Measurements from ENCODE around the gene ZNF135. TPM values are rescaled to one million over a fixed set of nuclear protein-coding genes. Genes with fewer than 3 reads are reported as not detected.
A peak's percentile ranks its signal among the peaks of the same experiment; 100 is the strongest.

The ZNF135 gene
- total RNA-seq, 4 donors from 2014 or later = 6.2 to 18.6 (median 15.3) TPM

- Histone ChIP-seq H3K27me3 (no peaks in the 10 kb centered on the region), H3K4me3 (no peak overlapping the region), H3K36me3 (no peaks in the 10 kb centered on the region), H3K27ac (no peak overlapping the region), H3K4me1 (no peaks in the 10 kb centered on the region), H3K9me3 (peaks cover 0 to 29% of the 10 kb centered on the region in 2 donors)
- intact Hi-C loops (cut with DNase I; ENCODE audit: low total_unique reads) = no loop called here
- no peak for TF ChIP-seq POLR2A (IDR thresholded peaks at IDR 0.05)
- TF ChIP-seq CTCF (IDR thresholded peaks at IDR 0.05) = no peak
- no peak for DNase-seq
Observed at GRCh38 chr19:58047672-58048071, 11.4 kb upstream of the ZNF135 start.

- H3K36me3 ChIP-seq = no peaks in the 10 kb centered on the region
- TF ChIP-seq POLR2A (IDR thresholded peaks at IDR 0.05) = no peak
- TF ChIP-seq CTCF (IDR thresholded peaks at IDR 0.05) = no peak
- no peaks in the 10 kb centered on the region for H3K27me3 ChIP-seq
- no peaks in the 10 kb centered on the region for H3K4me1 ChIP-seq
- H3K9me3 ChIP-seq = peaks cover 0 to 23% of the 10 kb centered on the region in 2 donors
- intact Hi-C loops (cut with DNase I; ENCODE audit: low total_unique reads) = no loop called here
- no peak for DNase-seq
- H3K4me3 ChIP-seq = no peak overlapping the region
- no peak overlapping the region for H3K27ac ChIP-seq
Observed at GRCh38 chr19:58052256-58052655, 6.8 kb upstream of the ZNF135 start.

- H3K27me3 ChIP-seq = no peaks in the 10 kb centered on the region
- TF ChIP-seq POLR2A (IDR thresholded peaks at IDR 0.05) = no peak
- TF ChIP-seq CTCF (IDR thresholded peaks at IDR 0.05) = no peak
- H3K9me3 ChIP-seq = peaks cover 0 to 12% of the 10 kb centered on the region in 2 donors
- no peak overlapping the region for H3K27ac ChIP-seq
- intact Hi-C loops (cut with DNase I; ENCODE audit: low total_unique reads) = no loop called here
- no peaks in the 10 kb centered on the region for H3K36me3 ChIP-seq
- H3K4me1 ChIP-seq = no peaks in the 10 kb centered on the region
- H3K4me3 ChIP-seq = no peak overlapping the region
- DNase-seq = no peak
Observed at GRCh38 chr19:58053480-58054156, 5.5 kb upstream of the ZNF135 start.

GRCh38 chr19:58054901-58055874 lies 3.9 kb upstream of the ZNF135 start:
- Histone ChIP-seq H3K27ac (peak overlapping the region; percentile 36 to 59), H3K4me1 (no peaks in the 10 kb centered on the region), H3K27me3 (no peaks in the 10 kb centered on the region), H3K36me3 (no peaks in the 10 kb centered on the region), H3K4me3 (peak overlapping the region; percentile 26 to 35), H3K9me3 (no peaks in the 10 kb centered on the region)
- intact Hi-C loops (cut with DNase I; ENCODE audit: low total_unique reads) = no loop called here
- DNase-seq = peak; percentile 31 to 34
- TF ChIP-seq POLR2A (IDR thresholded peaks at IDR 0.05) = no peak
- peak in 1 of 4 experiments; percentile 5 for TF ChIP-seq CTCF (IDR thresholded peaks at IDR 0.05)

GRCh38 chr19:58056261-58056660 lies 2.8 kb upstream of the ZNF135 start:
- no peaks in the 10 kb centered on the region for H3K27me3 ChIP-seq
- intact Hi-C loops (cut with DNase I; ENCODE audit: low total_unique reads) = no loop called here
- no peak overlapping the region for H3K4me3 ChIP-seq
- H3K4me1 ChIP-seq = no peaks in the 10 kb centered on the region
- H3K36me3 ChIP-seq = no peaks in the 10 kb centered on the region
- DNase-seq = no peak
- no peaks in the 10 kb centered on the region for H3K9me3 ChIP-seq
- H3K27ac ChIP-seq = no peak overlapping the region
- TF ChIP-seq CTCF (IDR thresholded peaks at IDR 0.05) (no peak), POLR2A (IDR thresholded peaks at IDR 0.05) (no peak)
